Measurements from ENCODE around the gene MFN2. TPM values are rescaled to one million over a fixed set of nuclear protein-coding genes. Genes with fewer than 3 reads are reported as not detected.
A peak's percentile ranks its signal among the peaks of the same experiment; 100 is the strongest.

The MFN2 gene
- total and polyA plus RNA-seq, 9 of the 15 experiments (the other 6 are each of a cell fraction or from before 2014, with no cell fraction given) = 10.5 to 158 (median 87.1) TPM

GRCh38 chr1:11979851-11980675, at the start of gene MFN2 (continued):
- TF ChIP-seq, protein P1, sequence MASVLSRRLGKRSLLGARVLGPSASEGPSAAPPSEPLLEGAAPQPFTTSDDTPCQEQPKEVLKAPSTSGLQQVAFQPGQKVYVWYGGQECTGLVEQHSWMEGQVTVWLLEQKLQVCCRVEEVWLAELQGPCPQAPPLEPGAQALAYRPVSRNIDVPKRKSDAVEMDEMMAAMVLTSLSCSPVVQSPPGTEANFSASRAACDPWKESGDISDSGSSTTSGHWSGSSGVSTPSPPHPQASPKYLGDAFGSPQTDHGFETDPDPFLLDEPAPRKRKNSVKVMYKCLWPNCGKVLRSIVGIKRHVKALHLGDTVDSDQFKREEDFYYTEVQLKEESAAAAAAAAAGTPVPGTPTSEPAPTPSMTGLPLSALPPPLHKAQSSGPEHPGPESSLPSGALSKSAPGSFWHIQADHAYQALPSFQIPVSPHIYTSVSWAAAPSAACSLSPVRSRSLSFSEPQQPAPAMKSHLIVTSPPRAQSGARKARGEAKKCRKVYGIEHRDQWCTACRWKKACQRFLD (CRISPR knock-in tag; IDR thresholded peaks at IDR 0.05) = no peak
- no peak for TF ChIP-seq FOXK1 (CRISPR knock-in tag; IDR thresholded peaks at IDR 0.05; ENCODE audit: borderline replicate concordance)
- TF ChIP-seq CHCHD3 (CRISPR knock-in tag; IDR thresholded peaks at IDR 0.05) = no peak
- peak; percentile 66 for TF ChIP-seq HDAC2 (IDR thresholded peaks at IDR 0.05)
- peak; percentile 28; the same call in 1 of the 2 replicates for TF ChIP-seq NFE2 (IDR thresholded peaks at IDR 0.05; ENCODE audit: low read depth)
- no peak for TF ChIP-seq ZNF217 (CRISPR knock-in tag; IDR thresholded peaks at IDR 0.05)
- TF ChIP-seq MXI1 (IDR thresholded peaks at IDR 0.05; ENCODE audit: low read depth, low read length) = peak; percentile 61
- peak; percentile 70 for TF ChIP-seq SMAD1 (IDR thresholded peaks at IDR 0.05; ENCODE audit: low read depth, low read length, partially characterized antibody)
- TF ChIP-seq U2AF2 (optimal IDR thresholded peaks at IDR 0.05; ENCODE audit: low read depth, low read length) = no peak
- TF ChIP-seq SOX6 (IDR thresholded peaks at IDR 0.05) = no peak
- no peak for TF ChIP-seq ZNF384 (IDR thresholded peaks at IDR 0.05; ENCODE audit: low read depth, low read length)
- TF ChIP-seq TRIM28 (IDR thresholded peaks at IDR 0.05) = peak; percentile 20; the same call in 1 of the 2 replicates
- peak; percentile 73 for TF ChIP-seq POLR2H (tag; IDR thresholded peaks at IDR 0.05; ENCODE audit: low read depth)
- peak; percentile 17; the same call in 1 of the 2 replicates for TF ChIP-seq ARID1B (IDR thresholded peaks at IDR 0.05)
- TF ChIP-seq BRF1 (IDR thresholded peaks at IDR 0.05; ENCODE audit: borderline replicate concordance, extremely low read depth, insufficient read length) = no peak
- no peak for TF ChIP-seq HDAC3 (IDR thresholded peaks at IDR 0.05; ENCODE audit: borderline replicate concordance, partially characterized antibody)
- TF ChIP-seq ELF1 (tag; IDR thresholded peaks at IDR 0.05) = peak; percentile 59; the same call in 1 of the 2 replicates
- no peak for TF ChIP-seq TRIM24 (IDR thresholded peaks at IDR 0.05)
- TF ChIP-seq RBM25 (IDR thresholded peaks at IDR 0.05; ENCODE audit: low read depth, low read length, severe bottlenecking) = no peak
- TF ChIP-seq KLF16 (IDR thresholded peaks at IDR 0.05) = no peak
- no peak for TF ChIP-seq SRSF1 (IDR thresholded peaks at IDR 0.05; ENCODE audit: low read depth, low read length)
- TF ChIP-seq, protein P2, sequence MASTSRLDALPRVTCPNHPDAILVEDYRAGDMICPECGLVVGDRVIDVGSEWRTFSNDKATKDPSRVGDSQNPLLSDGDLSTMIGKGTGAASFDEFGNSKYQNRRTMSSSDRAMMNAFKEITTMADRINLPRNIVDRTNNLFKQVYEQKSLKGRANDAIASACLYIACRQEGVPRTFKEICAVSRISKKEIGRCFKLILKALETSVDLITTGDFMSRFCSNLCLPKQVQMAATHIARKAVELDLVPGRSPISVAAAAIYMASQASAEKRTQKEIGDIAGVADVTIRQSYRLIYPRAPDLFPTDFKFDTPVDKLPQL (IDR thresholded peaks at IDR 0.05; ENCODE audit: extremely low read depth, insufficient read length) = no peak
- TF ChIP-seq TAF9B (IDR thresholded peaks at IDR 0.05; ENCODE audit: partially characterized antibody) = peak; percentile 94
- TF ChIP-seq ZNF12 (CRISPR knock-in tag; IDR thresholded peaks at IDR 0.05) = peak; percentile 56; the same call in 1 of the 2 replicates
- TF ChIP-seq DPF2 (IDR thresholded peaks at IDR 0.05) = peak; percentile 81
- TF ChIP-seq, protein P3, sequence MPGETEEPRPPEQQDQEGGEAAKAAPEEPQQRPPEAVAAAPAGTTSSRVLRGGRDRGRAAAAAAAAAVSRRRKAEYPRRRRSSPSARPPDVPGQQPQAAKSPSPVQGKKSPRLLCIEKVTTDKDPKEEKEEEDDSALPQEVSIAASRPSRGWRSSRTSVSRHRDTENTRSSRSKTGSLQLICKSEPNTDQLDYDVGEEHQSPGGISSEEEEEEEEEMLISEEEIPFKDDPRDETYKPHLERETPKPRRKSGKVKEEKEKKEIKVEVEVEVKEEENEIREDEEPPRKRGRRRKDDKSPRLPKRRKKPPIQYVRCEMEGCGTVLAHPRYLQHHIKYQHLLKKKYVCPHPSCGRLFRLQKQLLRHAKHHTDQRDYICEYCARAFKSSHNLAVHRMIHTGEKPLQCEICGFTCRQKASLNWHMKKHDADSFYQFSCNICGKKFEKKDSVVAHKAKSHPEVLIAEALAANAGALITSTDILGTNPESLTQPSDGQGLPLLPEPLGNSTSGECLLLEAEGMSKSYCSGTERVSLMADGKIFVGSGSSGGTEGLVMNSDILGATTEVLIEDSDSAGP (CRISPR knock-in tag; IDR thresholded peaks at IDR 0.05) = no peak
- peak; percentile 64; the same call in 1 of the 2 replicates for TF ChIP-seq KLF1 (tag; IDR thresholded peaks at IDR 0.05)
